Mesendoderm (in vitro differentiated cells): ENCODE data around the gene MCF2.

ENCODE experiments used
- DNase-seq: peaks from one replicate; pipeline ENCODE4 v3.0.0; 2013
- H2AK5ac ChIP-seq: 2 replicates; pipeline ENCODE4 v1.6.1; 2013; ENCODE audit warnings: low read length, inconsistent platforms
- H2BK120ac ChIP-seq: 2 replicates; pipeline ENCODE4 v1.6.1; 2013; ENCODE audit warnings: low read depth, mild to moderate bottlenecking, low read length, moderate library complexity, mixed read lengths
- H2BK15ac ChIP-seq: replicated peaks from 2 replicates; pipeline ENCODE4 v1.6.1; 2013; ENCODE audit warnings: low read depth, mild to moderate bottlenecking, moderate library complexity
- H2BK5ac ChIP-seq: 2 replicates; pipeline ENCODE4 v1.6.1; 2013; ENCODE audit warnings: low read length, inconsistent platforms
- H3K18ac ChIP-seq: 2 replicates; pipeline ENCODE4 v1.6.1; 2013; ENCODE audit warnings: mild to moderate bottlenecking, low read length, mixed read lengths
- H3K23ac ChIP-seq: one replicate; pipeline ENCODE4 v1.6.1; 2013; ENCODE audit warnings: low read length
- H3K27ac ChIP-seq: 2 replicates; pipeline ENCODE4 v1.5.1; 2013; ENCODE audit warnings: low read depth, mild to moderate bottlenecking, inconsistent platforms, low read length, moderate library complexity
- H3K27me3 ChIP-seq: 2 replicates; pipeline ENCODE4 v1.6.1; 2013; ENCODE audit warnings: low read length, control low read depth, mild to moderate bottlenecking, inconsistent platforms; ENCODE audit not compliant: insufficient read depth, poor library complexity
- H3K36me3 ChIP-seq: 2 replicates; pipeline ENCODE4 v1.6.1; 2013; ENCODE audit warnings: low read length, inconsistent platforms; ENCODE audit not compliant: control insufficient read depth, insufficient read depth
- H3K4ac ChIP-seq: one replicate; pipeline ENCODE4 v1.6.1; 2013; ENCODE audit warnings: low read depth, mild to moderate bottlenecking, low read length, moderate library complexity
- H3K4me1 ChIP-seq: 2 replicates; pipeline ENCODE4 v1.6.1; 2013; ENCODE audit warnings: low read depth, low read length, inconsistent platforms; ENCODE audit not compliant: control insufficient read depth
- H3K4me2 ChIP-seq: 2 replicates; pipeline ENCODE4 v1.6.1; 2013; ENCODE audit warnings: low read length
- H3K4me3 ChIP-seq: 2 replicates; pipeline ENCODE4 v1.5.1; 2013; ENCODE audit warnings: mild to moderate bottlenecking, low read length
- H3K56ac ChIP-seq: one replicate; pipeline ENCODE4 v1.6.1; 2013; ENCODE audit warnings: low read length
- H3K79me1 ChIP-seq: 2 replicates; pipeline ENCODE4 v1.6.1; 2013; ENCODE audit warnings: low read length, inconsistent platforms
- H3K79me2 ChIP-seq: 2 replicates; pipeline ENCODE4 v1.6.1; 2013; ENCODE audit warnings: mild to moderate bottlenecking, low read length; ENCODE audit not compliant: control insufficient read depth, insufficient read depth
- H3K9ac ChIP-seq: 2 replicates; pipeline ENCODE4 v1.6.1; 2013; ENCODE audit warnings: low read length, inconsistent platforms
- H4K5ac ChIP-seq: one replicate; pipeline ENCODE4 v1.6.1; 2013; ENCODE audit warnings: low read length
- H4K8ac ChIP-seq: one replicate; pipeline ENCODE4 v1.6.1; 2013; ENCODE audit warnings: low read depth, mild to moderate bottlenecking, control low read depth, low read length, moderate library complexity
- WGBS: extraction: QIAGEN DNeasy Blood & Tissue Kit; methylation state at CpG from one replicate; pipeline ENCODE4 v1.1.7; 2013; ENCODE audit warnings: low lambda C conversion rate, missing lambda C conversion rate; ENCODE audit not compliant: insufficient coverage; ENCODE audit errors: extremely low coverage; 5-methylcytosine and 5-hydroxymethylcytosine counted together

Gene MCF2

DNA sequence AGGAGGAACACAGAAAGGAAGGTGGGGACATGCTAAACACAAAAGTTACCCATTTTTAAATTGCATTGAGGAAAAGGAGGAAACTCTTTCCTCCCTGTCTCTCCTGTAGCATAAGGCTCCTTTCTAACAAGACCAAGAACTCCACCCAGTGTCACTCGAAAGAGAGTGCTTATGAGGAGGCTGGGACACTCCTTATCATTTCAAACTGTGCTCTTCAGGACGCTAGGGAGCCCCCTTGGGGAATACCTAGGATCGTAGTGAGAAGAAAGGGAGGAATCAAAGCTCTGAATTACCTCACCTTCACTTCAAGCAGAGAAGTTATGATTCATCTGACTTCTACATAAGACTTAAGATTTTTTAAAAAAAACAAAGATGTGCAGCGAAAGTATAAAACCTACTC, 111.9 kb downstream of the MCF2 start:
- H2BK5ac ChIP-seq, result no peak overlapping the region
- no peak overlapping the region for H4K8ac ChIP-seq
- H2AK5ac ChIP-seq, result no peak overlapping the region
- H3K9ac ChIP-seq, result no peak overlapping the region
- H3K18ac ChIP-seq, result no peak overlapping the region
- no peak overlapping the region for H2BK120ac ChIP-seq
- peak; percentile 67 for DNase-seq
- no peak overlapping the region for H3K4ac ChIP-seq
- no peaks in the 10 kb centered on the region for H3K79me1 ChIP-seq
- no peak overlapping the region for H2BK15ac ChIP-seq
- H3K56ac ChIP-seq, result no peak overlapping the region
- no peaks in the 10 kb centered on the region for H3K4me1 ChIP-seq
- no peak overlapping the region for H3K4me3 ChIP-seq
- H3K36me3 ChIP-seq, result no peaks in the 10 kb centered on the region
- H3K4me2 ChIP-seq, result no peak overlapping the region
- no peak overlapping the region for H4K5ac ChIP-seq
- no peak overlapping the region for H3K27ac ChIP-seq
- H3K79me2 ChIP-seq, result no peaks in the 10 kb centered on the region
- WGBS, result no CpG with 5 or more reads among the region's 4 CpGs
- no peak overlapping the region for H3K23ac ChIP-seq
- H3K27me3 ChIP-seq, result no peaks in the 10 kb centered on the region

GRCh38 chrX:139585613-139586012, 122.4 kb downstream of the MCF2 start:
- no peaks in the 10 kb centered on the region for H3K79me2 ChIP-seq
- no peak overlapping the region for H3K9ac ChIP-seq
- no peak overlapping the region for H3K27ac ChIP-seq
- no peak overlapping the region for H2BK120ac ChIP-seq
- no peak overlapping the region for H3K4ac ChIP-seq
- DNase-seq, result no peak
- H2AK5ac ChIP-seq, result no peak overlapping the region
- no CpG with 5 or more reads among the region's 5 CpGs for WGBS
- H2BK5ac ChIP-seq, result no peak overlapping the region
- no peak overlapping the region for H3K23ac ChIP-seq
- no peak overlapping the region for H3K4me2 ChIP-seq
- H2BK15ac ChIP-seq, result no peak overlapping the region
- no peak overlapping the region for H4K5ac ChIP-seq
- no peak overlapping the region for H3K56ac ChIP-seq
- H4K8ac ChIP-seq, result no peak overlapping the region
- no peaks in the 10 kb centered on the region for H3K27me3 ChIP-seq
- H3K18ac ChIP-seq, result no peak overlapping the region
- no peak overlapping the region for H3K4me3 ChIP-seq
- H3K79me1 ChIP-seq, result no peaks in the 10 kb centered on the region
- H3K36me3 ChIP-seq, result no peaks in the 10 kb centered on the region
- H3K4me1 ChIP-seq, result no peaks in the 10 kb centered on the region

GRCh38 chrX:139581068-139581467, 126.9 kb downstream of the MCF2 start:
- Histone ChIP-seq H3K79me1 (no peaks in the 10 kb centered on the region), H3K23ac (no peak overlapping the region), H4K5ac (no peak overlapping the region), H2AK5ac (no peak overlapping the region), H2BK15ac (no peak overlapping the region), H3K36me3 (no peaks in the 10 kb centered on the region), H3K4me2 (no peak overlapping the region), H3K18ac (no peak overlapping the region), H2BK5ac (no peak overlapping the region), H3K4me3 (no peak overlapping the region), H2BK120ac (no peak overlapping the region), H3K56ac (no peak overlapping the region), H4K8ac (no peak overlapping the region), H3K9ac (no peak overlapping the region), H3K27me3 (no peaks in the 10 kb centered on the region), H3K79me2 (no peaks in the 10 kb centered on the region), H3K27ac (no peak overlapping the region), H3K4me1 (no peaks in the 10 kb centered on the region), H3K4ac (no peak overlapping the region)
- DNase-seq, result peak; percentile 62
- no CpG with 5 or more reads among the region's 4 CpGs for WGBS

GRCh38 chrX:139566981-139567380, 141.0 kb downstream of the MCF2 start:
- Histone ChIP-seq H2BK5ac (no peak overlapping the region), H3K4me3 (no peak overlapping the region), H3K79me2 (no peaks in the 10 kb centered on the region), H3K27ac (no peak overlapping the region), H4K5ac (no peak overlapping the region), H3K27me3 (no peaks in the 10 kb centered on the region), H3K23ac (no peak overlapping the region), H3K4me1 (no peaks in the 10 kb centered on the region), H2BK15ac (no peak overlapping the region), H2BK120ac (no peak overlapping the region), H2AK5ac (no peak overlapping the region), H3K36me3 (no peaks in the 10 kb centered on the region), H3K79me1 (no peaks in the 10 kb centered on the region), H3K4ac (no peak overlapping the region), H3K56ac (no peak overlapping the region), H3K18ac (no peak overlapping the region), H4K8ac (no peak overlapping the region), H3K4me2 (no peak overlapping the region), H3K9ac (no peak overlapping the region)
- WGBS, result no CpG with 5 or more reads among the region's 1 CpG
- DNase-seq, result no peak

DNA sequence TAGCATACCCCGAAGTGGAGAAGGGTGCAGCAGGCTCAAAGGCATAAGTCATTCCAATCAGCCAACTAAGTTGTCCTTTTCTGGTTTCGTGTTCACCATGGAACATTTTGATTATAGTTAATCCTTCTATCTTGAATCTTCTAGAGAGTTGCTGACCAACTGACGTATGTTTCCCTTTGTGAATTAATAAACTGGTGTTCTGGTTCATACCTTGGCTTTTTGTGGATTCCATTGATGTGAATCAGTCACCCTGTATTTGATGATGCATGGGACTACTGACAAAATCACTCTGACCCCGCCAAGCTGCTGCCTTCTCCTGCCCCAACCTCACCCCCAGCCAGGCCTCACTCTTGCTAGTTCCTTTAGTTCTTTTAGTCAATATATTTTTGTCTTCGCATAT, 144.7 kb downstream of the MCF2 start:
- DNase-seq, result no peak
- H3K23ac ChIP-seq, result no peak overlapping the region
- no peak overlapping the region for H4K8ac ChIP-seq
- no peak overlapping the region for H3K27ac ChIP-seq
- H3K18ac ChIP-seq, result no peak overlapping the region
- no peak overlapping the region for H4K5ac ChIP-seq
- H3K4me2 ChIP-seq, result no peak overlapping the region
- H3K4me3 ChIP-seq, result no peak overlapping the region
- H2AK5ac ChIP-seq, result no peak overlapping the region
- H3K36me3 ChIP-seq, result no peaks in the 10 kb centered on the region
- no CpG with 5 or more reads among the region's 5 CpGs for WGBS
- no peaks in the 10 kb centered on the region for H3K79me2 ChIP-seq
- H3K56ac ChIP-seq, result no peak overlapping the region
- H3K27me3 ChIP-seq, result no peaks in the 10 kb centered on the region
- no peak overlapping the region for H2BK5ac ChIP-seq
- no peak overlapping the region for H3K9ac ChIP-seq
- no peak overlapping the region for H3K4ac ChIP-seq
- H2BK120ac ChIP-seq, result no peak overlapping the region
- H3K4me1 ChIP-seq, result no peaks in the 10 kb centered on the region
- no peaks in the 10 kb centered on the region for H3K79me1 ChIP-seq
- H2BK15ac ChIP-seq, result no peak overlapping the region

DNA sequence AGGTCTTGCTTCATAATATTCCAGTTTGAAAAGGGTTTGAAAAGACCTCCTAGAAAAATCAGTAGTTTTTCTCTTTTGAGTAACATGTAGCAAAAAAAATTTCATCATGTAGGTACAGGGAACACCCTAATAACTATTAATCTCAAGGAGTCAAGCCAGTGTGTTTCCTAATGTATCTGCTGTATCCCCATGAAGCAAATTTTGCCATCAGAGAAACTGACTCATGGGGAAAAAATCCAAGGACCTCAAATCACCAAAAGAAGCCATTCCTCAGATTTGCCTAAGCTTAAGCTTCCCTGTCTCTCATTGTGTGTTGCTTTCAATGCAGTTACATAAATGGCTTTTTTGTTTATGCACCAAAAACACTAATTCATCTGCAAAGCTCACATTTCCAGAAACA, 147.7 kb downstream of the MCF2 start:
- no peaks in the 10 kb centered on the region for H3K27me3 ChIP-seq
- no peaks in the 10 kb centered on the region for H3K79me2 ChIP-seq
- no peak overlapping the region for H3K9ac ChIP-seq
- H3K4me3 ChIP-seq, result no peak overlapping the region
- DNase-seq, result peak; percentile 44
- H4K8ac ChIP-seq, result no peak overlapping the region
- no peak overlapping the region for H2BK120ac ChIP-seq
- no peak overlapping the region for H3K4ac ChIP-seq
- H4K5ac ChIP-seq, result no peak overlapping the region
- no peak overlapping the region for H2BK15ac ChIP-seq
- no peak overlapping the region for H2BK5ac ChIP-seq
- H2AK5ac ChIP-seq, result no peak overlapping the region
- no peak overlapping the region for H3K23ac ChIP-seq
- H3K79me1 ChIP-seq, result no peaks in the 10 kb centered on the region
- H3K27ac ChIP-seq, result no peak overlapping the region
- H3K18ac ChIP-seq, result no peak overlapping the region
- H3K56ac ChIP-seq, result no peak overlapping the region
- no peaks in the 10 kb centered on the region for H3K4me1 ChIP-seq
- H3K36me3 ChIP-seq, result no peaks in the 10 kb centered on the region
- H3K4me2 ChIP-seq, result no peak overlapping the region
